NCI-H1105 treated with DMSO at 0.1 percent for 48 hours (cell line): ENCODE results near the gene SERGEF.

Source experiments
- DNase-seq: peaks from one replicate; lab custom pipeline; 2025; lab: John Stamatoyannopoulos, UW

The SERGEF gene

GRCh38 chr11:17951685-17952388 lies 61.0 kb downstream of the SERGEF start:
- no peak for DNase-seq

- DNase-seq, result no peak
Observed at GRCh38 chr11:17950644-17951043, 62.2 kb downstream of the SERGEF start.

- DNase-seq, result no peak
Observed at GRCh38 chr11:17948296-17948695, 64.6 kb downstream of the SERGEF start.

- DNase-seq, result no peak
Observed at GRCh38 chr11:17939542-17939941, 73.3 kb downstream of the SERGEF start.

- DNase-seq, result no peak
Observed at GRCh38 chr11:17936790-17937189, 76.1 kb downstream of the SERGEF start.

DNA sequence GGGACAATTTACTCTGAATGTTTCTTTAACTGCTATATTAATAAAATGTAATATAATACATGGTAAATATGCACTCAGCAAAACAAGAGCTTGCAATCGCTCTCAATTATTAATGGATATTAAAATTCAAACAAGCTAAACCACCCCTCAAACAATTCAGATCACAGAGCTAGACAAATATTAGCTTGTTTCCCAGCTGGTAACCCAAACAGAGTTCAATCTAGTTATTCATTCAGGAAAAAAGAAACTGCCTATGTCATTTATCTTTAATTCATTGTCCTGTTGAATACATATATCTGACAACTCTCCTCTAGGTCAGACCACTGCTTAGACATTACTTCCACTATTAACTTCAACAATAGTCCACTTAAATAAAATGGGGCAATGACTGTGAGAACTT lies 78.7 kb downstream of the SERGEF start:
- no peak for DNase-seq

GRCh38 chr11:17933708-17934107 lies 79.1 kb downstream of the SERGEF start:
- no peak for DNase-seq

DNA sequence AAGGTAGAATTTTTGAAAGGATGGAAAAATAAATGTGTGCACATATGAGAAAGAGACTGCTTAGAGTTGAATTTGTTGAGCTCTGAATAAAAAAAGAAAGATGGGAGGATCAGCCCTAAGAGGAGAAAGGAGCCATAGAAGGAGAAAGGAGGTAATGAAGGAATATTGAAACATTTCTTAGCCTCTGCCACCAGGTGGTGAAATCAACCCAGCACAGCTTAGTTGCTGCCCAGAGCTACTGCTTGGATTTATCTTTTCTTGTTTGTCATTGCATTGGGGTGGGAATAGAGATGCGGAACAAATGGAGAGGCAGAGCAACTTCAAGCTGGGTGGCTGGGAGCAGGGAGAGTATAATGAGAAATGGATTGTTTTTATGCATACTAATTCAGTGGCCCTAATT lies 80.4 kb downstream of the SERGEF start:
- DNase-seq, result no peak

- no peak for DNase-seq
Observed at GRCh38 chr11:17931595-17931994, 81.3 kb downstream of the SERGEF start.

DNA sequence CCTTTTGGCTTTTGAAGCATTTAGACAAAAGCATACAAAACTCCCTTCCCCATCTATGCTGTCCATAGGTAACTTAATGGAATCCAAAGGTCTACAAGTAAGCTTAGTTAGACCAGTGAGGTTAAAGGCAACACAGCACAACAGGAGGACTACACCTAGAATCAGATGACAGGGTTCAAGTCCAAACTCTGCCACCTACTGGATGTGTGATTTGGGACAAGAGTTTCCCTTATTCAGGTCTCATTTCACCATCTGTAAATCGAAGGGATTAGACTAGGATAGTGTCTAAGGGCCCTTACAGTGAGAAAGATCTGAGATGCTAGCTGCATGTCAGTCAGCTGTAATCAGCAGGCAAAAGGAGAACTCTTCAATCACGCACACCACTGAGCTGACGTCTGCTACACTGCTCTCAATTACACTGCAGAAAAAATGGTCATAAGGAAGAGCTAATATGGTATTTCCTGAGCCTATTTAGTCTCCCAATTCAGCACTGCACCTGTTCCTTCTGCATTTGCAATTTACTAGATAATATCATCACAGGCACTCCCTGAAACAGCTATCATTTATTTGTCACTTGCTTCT lies 82.2 kb downstream of the SERGEF start:
- no peak for DNase-seq

- DNase-seq, result no peak
Observed at GRCh38 chr11:17929171-17929570, 83.7 kb downstream of the SERGEF start.

DNA sequence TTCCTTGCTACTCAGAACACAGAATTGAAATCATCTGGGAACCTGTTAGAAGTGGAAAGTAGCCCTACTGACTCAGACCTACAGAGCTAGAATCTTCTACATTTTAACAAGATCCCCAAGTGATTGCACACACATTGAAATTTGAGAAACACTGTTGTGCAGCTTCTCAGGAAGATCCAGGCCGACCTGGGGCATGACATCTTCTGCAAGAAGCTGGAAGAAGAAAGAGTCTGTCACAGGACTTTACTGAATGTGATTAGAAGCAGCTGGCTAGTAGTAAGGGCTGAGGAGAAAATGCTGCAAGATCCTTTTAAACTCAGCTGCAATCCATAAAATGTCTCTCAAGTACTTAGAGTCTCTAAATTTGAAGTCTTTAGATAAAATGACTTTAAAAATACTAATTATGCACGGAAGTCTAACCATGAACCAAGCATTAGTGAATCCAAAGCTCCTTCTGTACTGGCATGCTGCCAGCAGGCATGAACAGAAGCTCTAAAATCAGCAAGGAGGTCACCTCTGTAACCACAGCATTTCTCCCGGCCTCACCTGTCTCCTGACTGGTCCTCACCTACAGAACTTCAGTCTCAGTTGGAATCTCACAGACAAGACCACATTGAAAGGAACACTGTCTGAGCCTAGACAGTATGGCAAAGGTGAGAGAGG lies 85.0 kb downstream of the SERGEF start:
- no peak for DNase-seq

DNA sequence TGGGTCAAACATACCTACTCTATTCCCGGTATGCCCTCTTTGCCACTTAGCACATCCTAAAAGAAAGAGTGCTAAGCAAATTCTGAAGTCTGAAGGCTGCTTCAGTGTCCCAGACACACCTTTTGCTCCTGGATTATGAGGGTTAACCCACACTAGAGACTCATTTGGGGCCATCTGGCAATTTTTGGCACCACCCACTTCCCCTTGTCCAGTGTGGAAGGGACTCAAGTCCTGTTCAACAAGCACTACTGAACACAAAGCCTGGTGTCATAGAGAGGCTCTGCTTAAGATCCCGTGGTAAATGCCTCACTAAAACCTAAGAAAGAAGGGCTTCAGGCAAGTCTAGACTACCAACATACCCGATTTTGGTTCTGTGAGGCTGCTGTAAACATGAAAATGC lies 85.8 kb downstream of the SERGEF start:
- no peak for DNase-seq

DNA sequence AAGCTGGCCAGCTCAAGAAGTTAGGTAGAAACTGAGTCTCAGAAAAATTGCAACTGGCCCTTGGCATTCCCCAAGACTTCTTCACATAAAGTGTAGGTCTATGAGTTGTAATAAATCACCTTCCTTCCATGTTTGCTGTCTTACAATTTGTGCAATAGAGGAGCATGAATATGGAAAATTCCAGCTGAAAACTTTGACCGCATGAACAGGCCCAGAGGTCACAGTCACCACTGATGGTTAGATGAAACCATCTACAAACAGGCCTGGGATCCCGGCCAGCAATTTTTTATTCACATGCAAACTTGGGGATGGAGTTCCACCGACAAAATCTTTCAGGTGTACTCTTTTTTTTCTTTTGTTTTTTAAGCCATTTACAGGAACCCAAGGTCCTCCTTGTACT lies 88.1 kb downstream of the SERGEF start:
- DNase-seq, result no peak

DNA sequence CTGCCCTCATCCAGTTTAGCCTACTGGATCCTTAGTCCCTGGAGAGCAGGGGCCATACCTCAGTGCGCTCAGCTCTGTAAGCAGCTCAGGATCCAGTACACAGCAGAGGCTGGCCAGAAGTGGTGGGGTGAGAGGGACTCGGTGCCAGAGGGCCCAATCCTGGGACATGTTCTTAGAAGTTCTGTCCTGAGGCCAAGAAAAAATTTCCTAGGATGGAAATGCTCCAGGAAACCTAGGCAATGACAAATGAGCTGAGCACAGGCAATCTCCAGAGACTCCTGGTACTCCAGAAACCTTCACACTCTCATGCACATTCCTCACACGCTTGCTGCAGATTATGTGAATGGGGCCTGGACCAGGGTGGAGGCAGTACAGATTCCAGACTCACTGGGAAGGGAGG lies 89.6 kb downstream of the SERGEF start:
- DNase-seq, result no peak

DNA sequence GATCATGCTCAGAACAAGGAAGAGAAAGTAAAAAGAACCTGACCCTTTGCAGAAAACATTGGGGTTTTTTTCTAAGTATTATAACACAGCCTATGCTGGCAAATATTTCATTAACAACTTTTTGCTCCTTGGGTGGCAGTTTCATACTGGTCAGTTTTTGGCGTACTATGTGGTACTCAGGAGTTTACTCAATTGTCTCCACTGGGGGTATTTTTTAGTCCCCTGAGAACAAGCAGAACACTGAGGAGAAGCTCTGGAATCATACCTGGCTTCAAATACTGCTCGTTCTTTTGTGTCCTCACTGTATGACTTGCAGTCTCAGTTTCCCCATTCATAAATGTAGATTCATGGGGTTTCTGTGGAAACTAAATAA lies 90.4 kb downstream of the SERGEF start:
- no peak for DNase-seq

GRCh38 chr11:17921659-17922415 lies 91.0 kb downstream of the SERGEF start:
- no peak for DNase-seq

- no peak for DNase-seq
Observed at GRCh38 chr11:17918049-17918605, 94.7 kb downstream of the SERGEF start.

GRCh38 chr11:17917556-17917955 lies 95.3 kb downstream of the SERGEF start:
- DNase-seq, result no peak

DNA sequence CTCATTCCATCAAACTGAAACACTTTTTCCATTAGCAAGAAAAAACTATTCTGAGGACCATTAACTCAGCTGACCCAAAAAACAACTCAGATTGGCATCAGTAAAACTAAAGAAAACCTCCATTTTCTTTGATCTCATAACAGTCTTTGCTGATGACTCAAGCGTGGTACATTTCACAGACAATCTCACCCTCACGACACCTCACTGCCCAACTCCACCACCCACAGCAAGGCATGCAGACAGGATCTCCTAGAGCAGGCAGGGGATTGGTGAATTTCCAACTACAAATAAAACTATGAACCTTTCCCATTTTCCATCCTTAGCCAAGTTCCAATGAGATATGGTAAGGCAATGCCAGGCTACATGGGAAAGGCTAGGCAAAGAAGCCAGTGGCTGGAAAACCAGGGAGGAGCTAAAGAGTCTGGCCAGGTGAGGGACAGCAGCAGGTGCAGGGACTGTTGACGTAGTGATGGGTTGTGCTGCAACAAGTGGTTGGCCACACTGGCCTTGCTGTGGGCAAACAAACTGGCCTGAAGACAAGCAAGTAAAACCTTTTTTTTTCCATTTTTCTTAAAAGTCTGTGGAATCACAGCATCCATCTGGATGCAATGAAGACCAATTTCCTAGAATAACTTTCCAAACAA lies 97.2 kb downstream of the SERGEF start:
- no peak for DNase-seq

DNA sequence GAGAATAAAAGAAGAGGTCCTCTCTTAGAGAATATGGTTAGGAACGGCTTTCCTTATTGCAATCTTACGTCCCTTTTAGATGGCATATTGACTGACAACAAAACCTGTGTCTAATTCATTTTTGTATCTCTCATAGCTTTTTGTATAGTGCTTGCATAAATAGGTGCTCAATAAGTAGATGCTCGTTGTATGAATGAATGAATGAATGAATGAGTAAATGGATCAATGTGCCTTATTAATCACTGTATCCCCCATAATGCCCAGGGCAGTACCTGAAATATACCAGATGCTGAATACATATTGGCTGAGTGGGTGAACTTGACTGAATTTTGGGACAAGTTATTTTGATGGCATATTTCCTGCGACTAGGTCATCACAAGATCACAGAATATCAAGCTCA lies 97.9 kb downstream of the SERGEF start:
- no peak for DNase-seq

DNA sequence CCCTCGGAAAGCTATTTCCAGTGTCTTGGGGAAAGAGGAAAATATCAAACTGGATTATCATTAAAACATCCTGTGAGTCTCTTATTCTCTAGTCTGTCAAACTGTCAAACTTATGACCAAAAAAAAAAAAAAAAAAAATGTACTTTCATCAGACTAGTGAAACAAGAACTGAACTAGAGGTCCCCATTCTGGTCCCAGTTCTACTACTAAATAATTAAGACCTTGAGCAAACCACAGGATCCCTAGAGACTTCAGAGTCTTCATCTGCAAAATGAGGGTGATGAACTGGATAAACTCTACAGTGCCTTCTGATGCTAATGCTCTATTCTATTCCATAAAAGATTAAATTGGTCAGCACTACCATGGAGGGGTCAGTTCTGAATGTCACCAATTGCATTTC lies 105.8 kb downstream of the SERGEF start:
- no peak for DNase-seq
